NT2/D1 (cell line): ENCODE data around the gene PBOV1.

Source experiments
- SUZ12 ChIP-seq: IDR thresholded peaks from 2 replicates; pipeline ENCODE4 v1.6.1; 2011; ENCODE audit not compliant: insufficient read length, insufficient read depth; ENCODE audit errors: extremely low read depth
- YY1 ChIP-seq: IDR thresholded peaks from 2 replicates; pipeline ENCODE4 v1.6.1; 2011; ENCODE audit not compliant: insufficient read length, insufficient read depth
- ZNF274 ChIP-seq: IDR thresholded peaks from 2 replicates; pipeline ENCODE4 v1.6.1; 2011; ENCODE audit warnings: mild to moderate bottlenecking, low read depth, low read length

- TF ChIP-seq SUZ12 (no peak), ZNF274 (no peak), YY1 (no peak)
Measured at GRCh38 chr6:138255443-138255842, 37.2 kb upstream of the PBOV1 start.
